Cardiac fibroblast (primary cell): ENCODE results near the gene EXOC3.

ENCODE experiments used
- DNase-seq, 2 donors: peaks; one replicate each; pipeline versions ENCODE4 v3.0.0 to v3.0.0-alpha.2; 2010; ENCODE audit warnings: low read depth in 2 of 2
- H3K4me3 ChIP-seq, 2 donors: replicated peaks in 1 of 2; 1 replicate in 1 of 2; 2 replicates in 1 of 2; pipeline ENCODE4 v1.5.1; 2011; ENCODE audit warnings: low read depth in 2 of 2, low read length in 2 of 2, mild to moderate bottlenecking in 2 of 2, moderate library complexity in 1 of 2
- CTCF ChIP-seq: IDR thresholded peaks from one replicate; pipeline ENCODE4 v1.5.1; 2011; ENCODE audit warnings: low read depth, mild to moderate bottlenecking, low read length, inconsistent platforms

The EXOC3 gene

GRCh38 chr5:460273-460625 is 17.3 kb downstream of the EXOC3 start:
- no peak for DNase-seq
- no peak overlapping the region for H3K4me3 ChIP-seq
- no peak for TF ChIP-seq CTCF

- H3K4me3 ChIP-seq: no peak overlapping the region
- TF ChIP-seq CTCF: no peak
- DNase-seq: no peak
Observed at GRCh38 chr5:462051-462481, 19.1 kb downstream of the EXOC3 start.

- no peak overlapping the region for H3K4me3 ChIP-seq
- no peak for TF ChIP-seq CTCF
- DNase-seq: no peak
Observed at GRCh38 chr5:463301-463700, 20.3 kb downstream of the EXOC3 start.

- TF ChIP-seq CTCF: no peak
- DNase-seq: no peak
- H3K4me3 ChIP-seq: no peak overlapping the region
Observed at GRCh38 chr5:463952-464351, 21.0 kb downstream of the EXOC3 start.

- TF ChIP-seq CTCF: no peak
- DNase-seq: no peak
- no peak overlapping the region for H3K4me3 ChIP-seq
Observed at GRCh38 chr5:464446-464842, 21.5 kb downstream of the EXOC3 start.

GRCh38 chr5:464843-465590 is 22.0 kb downstream of the EXOC3 start:
- no peak for DNase-seq
- H3K4me3 ChIP-seq: no peak overlapping the region
- no peak for TF ChIP-seq CTCF
